Fibroblast of villous mesenchyme (primary cell): ENCODE data around the gene MAML2. TPM values are rescaled to one million over a fixed set of nuclear protein-coding genes. Genes with fewer than 3 reads are reported as not detected.

Experiments used
- DNase-seq: peaks from one replicate; pipeline ENCODE4 v3.0.0-alpha.2; 2010; ENCODE audit warnings: low read depth
- H3K4me3 ChIP-seq: 2 replicates; pipeline ENCODE4 v1.5.1; 2011; ENCODE audit warnings: low read depth, mild to moderate bottlenecking, low read length
- total RNA-seq: library from RNA; depleted of rRNA; stranded (reverse); fragments of >200 nt; gene quantifications from 2 replicates; pipeline ENCODE4 v1.2.3, GENCODE V29; 2012
- TF ChIP-seq, protein P1 (sequence below): IDR thresholded peaks from 2 replicates; pipeline ENCODE4 v1.5.1; 2012; ENCODE audit warnings: low read depth, mild to moderate bottlenecking, low read length; ENCODE audit not compliant: insufficient read depth

MAML2 gene
- total RNA-seq, 1 donor, result 30.7 TPM

- DNase-seq, result no peak
- TF ChIP-seq, protein P1, sequence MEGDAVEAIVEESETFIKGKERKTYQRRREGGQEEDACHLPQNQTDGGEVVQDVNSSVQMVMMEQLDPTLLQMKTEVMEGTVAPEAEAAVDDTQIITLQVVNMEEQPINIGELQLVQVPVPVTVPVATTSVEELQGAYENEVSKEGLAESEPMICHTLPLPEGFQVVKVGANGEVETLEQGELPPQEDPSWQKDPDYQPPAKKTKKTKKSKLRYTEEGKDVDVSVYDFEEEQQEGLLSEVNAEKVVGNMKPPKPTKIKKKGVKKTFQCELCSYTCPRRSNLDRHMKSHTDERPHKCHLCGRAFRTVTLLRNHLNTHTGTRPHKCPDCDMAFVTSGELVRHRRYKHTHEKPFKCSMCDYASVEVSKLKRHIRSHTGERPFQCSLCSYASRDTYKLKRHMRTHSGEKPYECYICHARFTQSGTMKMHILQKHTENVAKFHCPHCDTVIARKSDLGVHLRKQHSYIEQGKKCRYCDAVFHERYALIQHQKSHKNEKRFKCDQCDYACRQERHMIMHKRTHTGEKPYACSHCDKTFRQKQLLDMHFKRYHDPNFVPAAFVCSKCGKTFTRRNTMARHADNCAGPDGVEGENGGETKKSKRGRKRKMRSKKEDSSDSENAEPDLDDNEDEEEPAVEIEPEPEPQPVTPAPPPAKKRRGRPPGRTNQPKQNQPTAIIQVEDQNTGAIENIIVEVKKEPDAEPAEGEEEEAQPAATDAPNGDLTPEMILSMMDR, result no peak
- no peak overlapping the region for H3K4me3 ChIP-seq
Measured at GRCh38 chr11:96299155-96299888, 43.7 kb downstream of the MAML2 start.

DNA sequence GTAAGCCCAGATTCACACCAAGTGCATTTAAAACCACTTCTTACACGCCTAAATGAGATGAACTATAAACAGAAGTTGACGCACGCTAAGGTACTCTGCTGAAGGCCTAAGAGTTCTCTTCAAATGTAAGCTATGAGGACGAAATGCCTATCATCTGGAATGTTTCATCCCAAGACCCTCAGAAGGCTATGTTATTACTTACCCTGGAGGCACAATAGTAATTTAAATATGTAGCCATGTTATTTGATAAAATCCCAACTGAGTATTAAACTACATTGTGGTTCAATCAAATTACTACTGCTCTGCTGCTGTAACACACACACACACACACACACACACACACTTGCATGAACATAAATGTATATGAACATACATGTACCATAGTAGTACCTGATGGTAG is 47.6 kb downstream of the MAML2 start:
- TF ChIP-seq, protein P1, result no peak
- DNase-seq, result no peak
- no peak overlapping the region for H3K4me3 ChIP-seq

DNA sequence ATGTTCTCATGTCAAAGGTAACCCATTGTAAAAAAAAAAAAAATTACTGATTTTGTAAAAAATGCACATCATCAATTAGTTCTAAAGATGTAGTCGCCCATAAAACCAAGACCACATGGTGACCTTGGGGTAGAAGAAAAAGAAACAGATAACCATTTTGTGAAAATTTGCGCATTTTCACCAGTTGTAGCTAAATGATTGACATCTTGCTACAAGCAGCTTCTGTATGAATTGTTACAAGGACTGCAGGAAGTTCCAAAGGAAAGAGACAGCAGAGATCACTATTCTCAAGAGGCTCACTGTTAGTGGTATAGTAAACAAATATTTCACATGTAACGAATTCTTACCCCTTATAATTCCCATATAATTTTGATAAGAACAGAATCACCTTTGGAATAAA is 48.7 kb downstream of the MAML2 start:
- TF ChIP-seq, protein P1, result no peak
- no peak for DNase-seq
- no peak overlapping the region for H3K4me3 ChIP-seq

DNA sequence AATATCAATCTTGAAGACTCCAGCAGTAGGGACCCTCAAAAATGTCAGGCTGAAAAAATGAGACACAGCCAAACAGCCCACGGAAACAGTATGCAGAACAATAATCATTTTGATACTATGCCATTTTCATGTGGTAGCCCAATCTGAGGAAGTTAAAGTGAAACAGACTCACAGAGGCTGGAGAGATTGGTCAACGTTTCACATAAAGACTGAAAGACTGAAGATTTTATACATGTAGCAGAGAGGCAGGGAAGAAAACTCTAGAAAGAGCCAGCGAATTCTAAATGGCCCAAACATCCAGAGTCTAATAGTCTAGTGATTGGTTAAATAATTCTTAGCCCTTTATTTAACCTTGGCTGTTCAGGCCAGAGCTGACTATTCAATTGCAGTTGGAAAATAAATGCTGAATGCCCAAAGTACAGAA is 49.4 kb downstream of the MAML2 start:
- DNase-seq, result no peak
- no peak overlapping the region for H3K4me3 ChIP-seq
- TF ChIP-seq, protein P1, result no peak

- TF ChIP-seq, protein P1, result no peak
- no peak overlapping the region for H3K4me3 ChIP-seq
- no peak for DNase-seq
Measured at GRCh38 chr11:96293109-96293508, 49.9 kb downstream of the MAML2 start.

GRCh38 chr11:96292291-96293010 is 50.5 kb downstream of the MAML2 start:
- TF ChIP-seq, protein P1, result no peak
- no peak overlapping the region for H3K4me3 ChIP-seq
- no peak for DNase-seq
